Body of pancreas (tissue), 4 donors: ENCODE data around the gene NPC2.

ENCODE experiments used
- POLR2A ChIP-seq, 3 donors: fragments of 450-650 bp; IDR thresholded peaks; one replicate each; pipeline ENCODE4 v1.6.1; 2016; ENCODE audit warnings: antibody characterized with exemption in 3 of 3, mild to moderate bottlenecking in 2 of 3
- TF ChIP-seq, protein P1 (sequence below), 7 experiments: fragments of 450-650 bp in 4 of 7; fragments of 200-600 bp in 3 of 7; sonication (generic) in 3 of 7; IDR thresholded peaks; one replicate each; pipeline ENCODE4 v1.5.1; 2016 to 2019; ENCODE audit warnings: antibody characterized with exemption in 7 of 7

DNA sequence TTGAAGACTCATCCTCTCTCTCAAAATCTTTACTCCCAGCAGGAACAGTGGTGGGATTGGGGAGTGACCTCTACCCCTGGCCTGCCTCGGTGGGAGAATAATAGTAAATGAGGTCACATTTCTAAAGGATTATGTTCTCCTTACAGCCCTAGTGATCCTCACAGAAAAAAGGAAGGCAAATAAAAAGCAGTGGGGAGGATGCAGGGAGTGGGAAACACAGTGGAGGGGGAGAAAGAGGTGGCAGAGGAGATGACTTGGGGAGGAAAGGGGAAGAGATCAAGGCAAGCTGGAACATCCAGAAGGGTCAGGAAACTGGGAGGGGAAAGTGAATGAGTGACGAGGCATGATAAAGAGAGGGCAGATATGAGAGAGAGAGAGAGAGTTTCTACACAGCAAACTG lies 58.8 kb downstream of the NPC2 start:
- TF ChIP-seq, protein P1, sequence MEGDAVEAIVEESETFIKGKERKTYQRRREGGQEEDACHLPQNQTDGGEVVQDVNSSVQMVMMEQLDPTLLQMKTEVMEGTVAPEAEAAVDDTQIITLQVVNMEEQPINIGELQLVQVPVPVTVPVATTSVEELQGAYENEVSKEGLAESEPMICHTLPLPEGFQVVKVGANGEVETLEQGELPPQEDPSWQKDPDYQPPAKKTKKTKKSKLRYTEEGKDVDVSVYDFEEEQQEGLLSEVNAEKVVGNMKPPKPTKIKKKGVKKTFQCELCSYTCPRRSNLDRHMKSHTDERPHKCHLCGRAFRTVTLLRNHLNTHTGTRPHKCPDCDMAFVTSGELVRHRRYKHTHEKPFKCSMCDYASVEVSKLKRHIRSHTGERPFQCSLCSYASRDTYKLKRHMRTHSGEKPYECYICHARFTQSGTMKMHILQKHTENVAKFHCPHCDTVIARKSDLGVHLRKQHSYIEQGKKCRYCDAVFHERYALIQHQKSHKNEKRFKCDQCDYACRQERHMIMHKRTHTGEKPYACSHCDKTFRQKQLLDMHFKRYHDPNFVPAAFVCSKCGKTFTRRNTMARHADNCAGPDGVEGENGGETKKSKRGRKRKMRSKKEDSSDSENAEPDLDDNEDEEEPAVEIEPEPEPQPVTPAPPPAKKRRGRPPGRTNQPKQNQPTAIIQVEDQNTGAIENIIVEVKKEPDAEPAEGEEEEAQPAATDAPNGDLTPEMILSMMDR (IDR thresholded peaks at IDR 0.05): no peak
- TF ChIP-seq POLR2A (IDR thresholded peaks at IDR 0.05): no peak
